Measurements from ENCODE around the gene SCYGR2.

DNA sequence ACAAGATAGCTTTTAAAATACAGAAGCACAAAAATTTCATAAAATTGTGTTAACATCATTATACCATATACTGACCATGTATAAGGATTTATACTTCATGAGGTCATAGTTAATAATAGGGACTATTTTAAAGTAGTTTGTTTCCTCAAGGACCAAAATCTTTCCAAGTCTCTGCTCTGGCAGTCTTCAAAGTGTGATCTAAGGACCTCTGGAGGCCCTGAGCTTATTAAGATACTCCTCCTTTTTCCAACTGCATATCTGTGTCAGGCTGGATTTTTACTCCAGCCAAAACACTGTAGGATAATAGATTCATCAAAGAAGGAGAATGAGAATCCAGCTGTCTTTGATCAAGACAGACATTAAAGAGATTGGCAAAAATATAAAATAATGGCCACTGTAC lies 1.7 kb upstream of the SCYGR2 start:
- TF ChIP-seq, protein P1, sequence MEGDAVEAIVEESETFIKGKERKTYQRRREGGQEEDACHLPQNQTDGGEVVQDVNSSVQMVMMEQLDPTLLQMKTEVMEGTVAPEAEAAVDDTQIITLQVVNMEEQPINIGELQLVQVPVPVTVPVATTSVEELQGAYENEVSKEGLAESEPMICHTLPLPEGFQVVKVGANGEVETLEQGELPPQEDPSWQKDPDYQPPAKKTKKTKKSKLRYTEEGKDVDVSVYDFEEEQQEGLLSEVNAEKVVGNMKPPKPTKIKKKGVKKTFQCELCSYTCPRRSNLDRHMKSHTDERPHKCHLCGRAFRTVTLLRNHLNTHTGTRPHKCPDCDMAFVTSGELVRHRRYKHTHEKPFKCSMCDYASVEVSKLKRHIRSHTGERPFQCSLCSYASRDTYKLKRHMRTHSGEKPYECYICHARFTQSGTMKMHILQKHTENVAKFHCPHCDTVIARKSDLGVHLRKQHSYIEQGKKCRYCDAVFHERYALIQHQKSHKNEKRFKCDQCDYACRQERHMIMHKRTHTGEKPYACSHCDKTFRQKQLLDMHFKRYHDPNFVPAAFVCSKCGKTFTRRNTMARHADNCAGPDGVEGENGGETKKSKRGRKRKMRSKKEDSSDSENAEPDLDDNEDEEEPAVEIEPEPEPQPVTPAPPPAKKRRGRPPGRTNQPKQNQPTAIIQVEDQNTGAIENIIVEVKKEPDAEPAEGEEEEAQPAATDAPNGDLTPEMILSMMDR (IDR thresholded peaks at IDR 0.05; ENCODE audit: low read depth, low read length, missing input control), result no peak
- TF ChIP-seq SP1 (IDR thresholded peaks at IDR 0.05), result no peak
- TF ChIP-seq, protein P2, sequence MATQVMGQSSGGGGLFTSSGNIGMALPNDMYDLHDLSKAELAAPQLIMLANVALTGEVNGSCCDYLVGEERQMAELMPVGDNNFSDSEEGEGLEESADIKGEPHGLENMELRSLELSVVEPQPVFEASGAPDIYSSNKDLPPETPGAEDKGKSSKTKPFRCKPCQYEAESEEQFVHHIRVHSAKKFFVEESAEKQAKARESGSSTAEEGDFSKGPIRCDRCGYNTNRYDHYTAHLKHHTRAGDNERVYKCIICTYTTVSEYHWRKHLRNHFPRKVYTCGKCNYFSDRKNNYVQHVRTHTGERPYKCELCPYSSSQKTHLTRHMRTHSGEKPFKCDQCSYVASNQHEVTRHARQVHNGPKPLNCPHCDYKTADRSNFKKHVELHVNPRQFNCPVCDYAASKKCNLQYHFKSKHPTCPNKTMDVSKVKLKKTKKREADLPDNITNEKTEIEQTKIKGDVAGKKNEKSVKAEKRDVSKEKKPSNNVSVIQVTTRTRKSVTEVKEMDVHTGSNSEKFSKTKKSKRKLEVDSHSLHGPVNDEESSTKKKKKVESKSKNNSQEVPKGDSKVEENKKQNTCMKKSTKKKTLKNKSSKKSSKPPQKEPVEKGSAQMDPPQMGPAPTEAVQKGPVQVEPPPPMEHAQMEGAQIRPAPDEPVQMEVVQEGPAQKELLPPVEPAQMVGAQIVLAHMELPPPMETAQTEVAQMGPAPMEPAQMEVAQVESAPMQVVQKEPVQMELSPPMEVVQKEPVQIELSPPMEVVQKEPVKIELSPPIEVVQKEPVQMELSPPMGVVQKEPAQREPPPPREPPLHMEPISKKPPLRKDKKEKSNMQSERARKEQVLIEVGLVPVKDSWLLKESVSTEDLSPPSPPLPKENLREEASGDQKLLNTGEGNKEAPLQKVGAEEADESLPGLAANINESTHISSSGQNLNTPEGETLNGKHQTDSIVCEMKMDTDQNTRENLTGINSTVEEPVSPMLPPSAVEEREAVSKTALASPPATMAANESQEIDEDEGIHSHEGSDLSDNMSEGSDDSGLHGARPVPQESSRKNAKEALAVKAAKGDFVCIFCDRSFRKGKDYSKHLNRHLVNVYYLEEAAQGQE (IDR thresholded peaks at IDR 0.05), result no peak
- TF ChIP-seq, protein P3, sequence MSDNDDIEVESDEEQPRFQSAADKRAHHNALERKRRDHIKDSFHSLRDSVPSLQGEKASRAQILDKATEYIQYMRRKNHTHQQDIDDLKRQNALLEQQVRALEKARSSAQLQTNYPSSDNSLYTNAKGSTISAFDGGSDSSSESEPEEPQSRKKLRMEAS (IDR thresholded peaks at IDR 0.05), result no peak
- no peak for TF ChIP-seq GABPA (IDR thresholded peaks at IDR 0.05 in 1 of 2, conservative IDR thresholded peaks at IDR 0.05 in 1 of 2)
- TF ChIP-seq YY1 (IDR thresholded peaks at IDR 0.05), result no peak
- TF ChIP-seq RAD21 (IDR thresholded peaks at IDR 0.05), result no peak
- no peak for TF ChIP-seq JUND (IDR thresholded peaks at IDR 0.05)
- TF ChIP-seq, protein P4, sequence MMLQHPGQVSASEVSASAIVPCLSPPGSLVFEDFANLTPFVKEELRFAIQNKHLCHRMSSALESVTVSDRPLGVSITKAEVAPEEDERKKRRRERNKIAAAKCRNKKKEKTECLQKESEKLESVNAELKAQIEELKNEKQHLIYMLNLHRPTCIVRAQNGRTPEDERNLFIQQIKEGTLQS (IDR thresholded peaks at IDR 0.05), result no peak
- TF ChIP-seq FOXA1 (IDR thresholded peaks at IDR 0.05), result no peak

Measured in liver (tissue), 3 donors.